HEK293 (cell line): ENCODE data around the gene RASSF8.

Experiments
- CTCF ChIA-PET: fragments of 350-600 bp; formaldehyde crosslinking; extraction: SDS; loops from one replicate; lab custom pipeline; 2021; ENCODE audit warnings: antibody characterized with exemption; lab: Yijun Ruan, JAX
- POLR2A ChIA-PET: fragments of 300-600 bp; formaldehyde crosslinking; extraction: SDS; loops from one replicate; lab custom pipeline; 2020; ENCODE audit warnings: antibody characterized with exemption, inconsistent platforms; lab: Yijun Ruan, JAX
- H3K27ac ChIP-seq: fragments of 200-500 bp; sonication (Bioruptor generic); 2 replicates; pipeline ENCODE4 v1.5.1; 2014; ENCODE audit warnings: low read depth, low read length, control low read depth, inconsistent platforms; ENCODE audit errors: extremely low read depth
- H3K36me3 ChIP-seq, 2 experiments: fragments of 200-500 bp in 1 of 2; sonication (Bioruptor generic) in 1 of 2; 1 replicate in 1 of 2; 2 replicates in 1 of 2; pipeline ENCODE4 v1.5.1; 2014 to 2017; ENCODE audit warnings: inconsistent platforms in 2 of 2, low read length in 2 of 2; ENCODE audit not compliant: control insufficient read depth in 2 of 2, insufficient read depth in 1 of 2
- H3K4me1 ChIP-seq: fragments of 200-500 bp; sonication (Bioruptor generic); 2 replicates; pipeline ENCODE4 v1.5.1; 2014; ENCODE audit warnings: mild to moderate bottlenecking, low read length, inconsistent platforms; ENCODE audit not compliant: control insufficient read depth, insufficient read depth
- H3K4me3 ChIP-seq: 2 replicates; pipeline ENCODE4 v1.5.1; 2011; ENCODE audit warnings: low read depth, mild to moderate bottlenecking, control low read depth, low read length, moderate library complexity
- H3K9me3 ChIP-seq: fragments of 200-500 bp; sonication (Bioruptor generic); 2 replicates; pipeline ENCODE4 v1.5.1; 2014; ENCODE audit warnings: low read depth, low read length, inconsistent platforms; ENCODE audit not compliant: control insufficient read depth, insufficient read depth
- HOXC10 ChIP-seq: sonication (generic); formaldehyde crosslinking; IDR thresholded peaks from 2 replicates; pipeline ENCODE4 v1.8.1; 2023; ENCODE audit warnings: mild to moderate bottlenecking, missing genetic modification reagents
- KLF8 ChIP-seq: fragments of 450-650 bp; formaldehyde crosslinking; IDR thresholded peaks from 2 replicates; pipeline ENCODE4 v1.5.1; 2016; ENCODE audit warnings: missing biosample characterization, missing genetic modification characterization
- PRDM1 ChIP-seq: fragments of 450-650 bp; formaldehyde crosslinking; IDR thresholded peaks from 2 replicates; pipeline ENCODE4; 2016; ENCODE audit warnings: missing biosample characterization, missing genetic modification characterization
- SETDB1 ChIP-seq: IDR thresholded peaks from one replicate; pipeline ENCODE4 v1.6.1; 2017; ENCODE audit warnings: mild to moderate bottlenecking, low read length, moderate library complexity, mixed read lengths; ENCODE audit not compliant: insufficient read length
- YY2 ChIP-seq: fragments of 450-650 bp; formaldehyde crosslinking; IDR thresholded peaks from 2 replicates; pipeline ENCODE4 v1.5.1; 2016; ENCODE audit warnings: missing biosample characterization, missing genetic modification characterization
- ZBTB21 ChIP-seq: fragments of 450-650 bp; formaldehyde crosslinking; IDR thresholded peaks from 2 replicates; pipeline ENCODE4 v1.5.1; 2017; ENCODE audit warnings: missing biosample characterization, missing genetic modification characterization
- ZBTB7A ChIP-seq: fragments of 450-650 bp; formaldehyde crosslinking; IDR thresholded peaks from 2 replicates; pipeline ENCODE4 v1.5.1; 2016; ENCODE audit warnings: low read depth, missing biosample characterization, missing genetic modification characterization
- ZFP41 ChIP-seq: fragments of 450-650 bp; formaldehyde crosslinking; IDR thresholded peaks from 2 replicates; pipeline ENCODE4 v1.5.1; 2016; ENCODE audit warnings: missing biosample characterization, missing genetic modification characterization, borderline replicate concordance
- ZNF121 ChIP-seq: fragments of 450-650 bp; formaldehyde crosslinking; IDR thresholded peaks from 2 replicates; pipeline ENCODE4 v1.5.1; 2016; ENCODE audit warnings: missing biosample characterization, missing genetic modification characterization
- ZNF133 ChIP-seq: fragments of 450-650 bp; formaldehyde crosslinking; IDR thresholded peaks from 2 replicates; pipeline ENCODE4 v1.5.1; 2016; ENCODE audit warnings: missing biosample characterization, missing genetic modification characterization
- ZNF16 ChIP-seq: fragments of 450-650 bp; formaldehyde crosslinking; IDR thresholded peaks from 2 replicates; pipeline ENCODE4 v1.5.1; 2016; ENCODE audit warnings: low read depth, missing biosample characterization, missing genetic modification characterization
- ZNF19 ChIP-seq: fragments of 450-650 bp; formaldehyde crosslinking; IDR thresholded peaks from 2 replicates; pipeline ENCODE4; 2016; ENCODE audit warnings: missing biosample characterization, missing genetic modification characterization, low read depth
- ZNF223 ChIP-seq: fragments of 450-650 bp; formaldehyde crosslinking; IDR thresholded peaks from 2 replicates; pipeline ENCODE4 v1.5.1; 2016; ENCODE audit warnings: missing biosample characterization, missing genetic modification characterization
- ZNF37A ChIP-seq: fragments of 450-650 bp; IDR thresholded peaks from 2 replicates; pipeline ENCODE4 v1.5.1; 2018; ENCODE audit warnings: missing biosample characterization, missing genetic modification characterization
- ZNF501 ChIP-seq: fragments of 450-650 bp; formaldehyde crosslinking; IDR thresholded peaks from 2 replicates; pipeline ENCODE4 v1.5.1; 2016; ENCODE audit warnings: missing biosample characterization, missing genetic modification characterization
- ZNF521 ChIP-seq: fragments of 450-650 bp; formaldehyde crosslinking; IDR thresholded peaks from 2 replicates; pipeline ENCODE4 v1.5.1; 2017; ENCODE audit warnings: missing biosample characterization, mild to moderate bottlenecking, missing genetic modification characterization
- ZNF544 ChIP-seq: fragments of 450-650 bp; formaldehyde crosslinking; IDR thresholded peaks from 2 replicates; pipeline ENCODE4 v1.5.0; 2017; ENCODE audit warnings: missing biosample characterization, missing genetic modification characterization
- ZNF664 ChIP-seq: fragments of 450-650 bp; formaldehyde crosslinking; IDR thresholded peaks from 2 replicates; pipeline ENCODE4 v1.5.1; 2016; ENCODE audit warnings: missing biosample characterization, missing genetic modification characterization
- ZNF837 ChIP-seq: fragments of 450-650 bp; formaldehyde crosslinking; IDR thresholded peaks from 2 replicates; pipeline ENCODE4 v1.5.1; 2016; ENCODE audit warnings: missing biosample characterization, missing genetic modification characterization
- ZNF843 ChIP-seq: fragments of 450-650 bp; formaldehyde crosslinking; IDR thresholded peaks from 2 replicates; pipeline ENCODE4 v1.5.1; 2016; ENCODE audit warnings: missing biosample characterization, missing genetic modification characterization
- TF ChIP-seq, protein P1 (sequence below): fragments of 450-650 bp; formaldehyde crosslinking; IDR thresholded peaks from 2 replicates; pipeline ENCODE4 v1.5.1; 2016; ENCODE audit warnings: missing biosample characterization, missing genetic modification characterization
- TF ChIP-seq, protein P2 (sequence below): IDR thresholded peaks from 2 replicates; pipeline ENCODE4 v1.6.1; 2011; ENCODE audit warnings: mild to moderate bottlenecking, low read depth, low read length, borderline replicate concordance
- TF ChIP-seq, protein P3 (sequence below): fragments of 450-650 bp; formaldehyde crosslinking; IDR thresholded peaks from 2 replicates; pipeline ENCODE4 v1.5.1; 2017; ENCODE audit warnings: missing biosample characterization, missing genetic modification characterization
- TF ChIP-seq, protein P4 (sequence below): fragments of 450-650 bp; formaldehyde crosslinking; IDR thresholded peaks from 2 replicates; pipeline ENCODE4 v1.5.1; 2017; ENCODE audit warnings: missing biosample characterization, missing genetic modification characterization

Gene RASSF8

DNA sequence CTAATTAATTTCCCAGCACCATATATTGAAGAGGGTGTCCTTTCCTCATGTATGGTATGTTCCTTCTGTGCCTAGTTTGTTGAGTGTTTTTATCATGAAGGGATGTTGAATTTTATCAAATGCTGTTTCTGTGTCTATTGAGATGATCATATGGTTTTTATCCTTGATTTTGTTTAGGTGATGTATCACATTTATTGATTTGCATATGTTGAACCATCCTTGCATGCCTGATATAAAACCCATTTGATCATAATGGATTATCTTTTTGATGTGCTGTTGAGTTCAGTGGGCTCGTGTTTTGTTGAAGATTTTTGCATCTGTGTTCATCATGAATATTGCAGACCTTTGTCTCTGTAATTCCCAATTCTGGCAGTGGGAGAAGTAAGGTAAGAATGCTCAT, 44.6 kb downstream of the RASSF8 start:
- no peaks in the 10 kb centered on the region for H3K9me3 ChIP-seq
- peaks cover 0 to 5% of the 10 kb centered on the region in 2 experiments; a peak in 1 of 3 replicates for H3K36me3 ChIP-seq
- no peak overlapping the region for H3K27ac ChIP-seq
- peaks cover 5% of the 10 kb centered on the region; the same call in 1 of the 2 replicates for H3K4me1 ChIP-seq
- POLR2A ChIA-PET, result no interaction called here
- TF ChIP-seq ZBTB21 (tag by site-specific recombination) (no peak), ZNF664 (tag by site-specific recombination) (0 out of 2 replicates have a peak, but pooled peaks have one; percentile 16), SETDB1 (peak; percentile 57)
- H3K4me3 ChIP-seq, result no peak overlapping the region
- CTCF ChIA-PET, result interaction anchor here (0.6 to 1.1 kb wide), 2 partner anchors 14 to 69 kb away, joined by 3 to 4 read pairs; no protein-coding TSS in a partner anchor

DNA sequence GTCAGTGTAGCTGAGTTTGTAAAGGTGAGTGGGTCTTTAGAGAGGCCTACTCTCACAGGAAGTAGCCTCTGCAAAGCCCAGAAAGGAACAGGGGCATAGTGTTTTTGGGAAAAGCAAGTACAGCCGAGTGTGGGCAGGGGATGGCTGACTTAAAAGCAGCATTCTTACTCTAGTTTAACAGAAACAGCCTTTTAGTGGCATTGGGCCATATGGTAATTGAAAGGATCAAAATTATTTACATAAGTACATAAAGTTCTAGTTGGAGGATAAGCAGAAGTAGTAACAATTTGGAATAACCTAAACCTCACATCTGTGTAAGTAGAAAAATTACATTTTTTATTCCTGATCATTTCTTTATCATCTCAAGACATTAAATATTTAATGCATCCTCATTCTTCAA, 49.1 kb downstream of the RASSF8 start:
- H3K4me3 ChIP-seq, result no peak overlapping the region
- TF ChIP-seq ZNF37A (tag by site-specific recombination) (no peak), ZNF501 (tag by site-specific recombination) (no peak), HOXC10 (CRISPR knock-in tag) (no peak), YY2 (no peak), ZNF16 (tag by site-specific recombination) (no peak), KLF8 (tag by site-specific recombination) (no peak), ZNF843 (tag by site-specific recombination) (no peak), ZFP41 (tag by site-specific recombination) (no peak), ZNF133 (tag by site-specific recombination) (no peak), ZNF121 (tag by site-specific recombination) (no peak), ZNF19 (tag by site-specific recombination) (no peak), ZNF521 (tag by site-specific recombination) (no peak), ZBTB7A (tag by site-specific recombination) (no peak), ZNF837 (tag by site-specific recombination) (no peak)
- TF ChIP-seq, protein P1, sequence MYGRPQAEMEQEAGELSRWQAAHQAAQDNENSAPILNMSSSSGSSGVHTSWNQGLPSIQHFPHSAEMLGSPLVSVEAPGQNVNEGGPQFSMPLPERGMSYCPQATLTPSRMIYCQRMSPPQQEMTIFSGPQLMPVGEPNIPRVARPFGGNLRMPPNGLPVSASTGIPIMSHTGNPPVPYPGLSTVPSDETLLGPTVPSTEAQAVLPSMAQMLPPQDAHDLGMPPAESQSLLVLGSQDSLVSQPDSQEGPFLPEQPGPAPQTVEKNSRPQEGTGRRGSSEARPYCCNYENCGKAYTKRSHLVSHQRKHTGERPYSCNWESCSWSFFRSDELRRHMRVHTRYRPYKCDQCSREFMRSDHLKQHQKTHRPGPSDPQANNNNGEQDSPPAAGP, result no peak
- TF ChIP-seq, protein P2, sequence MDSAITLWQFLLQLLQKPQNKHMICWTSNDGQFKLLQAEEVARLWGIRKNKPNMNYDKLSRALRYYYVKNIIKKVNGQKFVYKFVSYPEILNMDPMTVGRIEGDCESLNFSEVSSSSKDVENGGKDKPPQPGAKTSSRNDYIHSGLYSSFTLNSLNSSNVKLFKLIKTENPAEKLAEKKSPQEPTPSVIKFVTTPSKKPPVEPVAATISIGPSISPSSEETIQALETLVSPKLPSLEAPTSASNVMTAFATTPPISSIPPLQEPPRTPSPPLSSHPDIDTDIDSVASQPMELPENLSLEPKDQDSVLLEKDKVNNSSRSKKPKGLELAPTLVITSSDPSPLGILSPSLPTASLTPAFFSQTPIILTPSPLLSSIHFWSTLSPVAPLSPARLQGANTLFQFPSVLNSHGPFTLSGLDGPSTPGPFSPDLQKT, result no peak
- TF ChIP-seq, protein P3, sequence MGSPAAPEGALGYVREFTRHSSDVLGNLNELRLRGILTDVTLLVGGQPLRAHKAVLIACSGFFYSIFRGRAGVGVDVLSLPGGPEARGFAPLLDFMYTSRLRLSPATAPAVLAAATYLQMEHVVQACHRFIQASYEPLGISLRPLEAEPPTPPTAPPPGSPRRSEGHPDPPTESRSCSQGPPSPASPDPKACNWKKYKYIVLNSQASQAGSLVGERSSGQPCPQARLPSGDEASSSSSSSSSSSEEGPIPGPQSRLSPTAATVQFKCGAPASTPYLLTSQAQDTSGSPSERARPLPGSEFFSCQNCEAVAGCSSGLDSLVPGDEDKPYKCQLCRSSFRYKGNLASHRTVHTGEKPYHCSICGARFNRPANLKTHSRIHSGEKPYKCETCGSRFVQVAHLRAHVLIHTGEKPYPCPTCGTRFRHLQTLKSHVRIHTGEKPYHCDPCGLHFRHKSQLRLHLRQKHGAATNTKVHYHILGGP (tag by site-specific recombination), result no peak
- no peaks in the 10 kb centered on the region for H3K9me3 ChIP-seq
- H3K36me3 ChIP-seq, result no peaks in the 10 kb centered on the region
- POLR2A ChIA-PET, result no interaction called here
- H3K27ac ChIP-seq, result no peak overlapping the region
- H3K4me1 ChIP-seq, result peaks cover 13% of the 10 kb centered on the region
- CTCF ChIA-PET, result no interaction called here

DNA sequence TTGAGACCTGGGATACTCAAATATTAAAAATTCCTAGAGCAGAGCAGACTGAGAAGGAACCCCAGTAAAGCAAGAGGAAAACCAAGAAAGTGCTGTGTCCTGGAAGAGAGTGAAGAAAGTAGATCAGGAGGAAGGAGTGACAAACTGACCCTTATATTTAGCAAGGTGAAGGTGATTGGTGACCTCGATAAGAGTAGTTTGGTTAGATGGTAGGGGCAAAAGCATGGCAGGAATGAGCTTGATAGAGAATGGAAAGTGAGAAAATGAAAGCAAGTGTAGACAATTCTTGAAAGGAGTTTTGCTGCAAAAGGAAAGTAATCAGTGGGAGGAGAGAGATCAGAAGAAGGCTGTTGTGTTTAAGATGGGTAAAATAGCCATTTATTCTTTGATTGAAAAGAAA, 51.1 kb downstream of the RASSF8 start:
- H3K4me3 ChIP-seq, result no peak overlapping the region
- no peaks in the 10 kb centered on the region for H3K36me3 ChIP-seq
- TF ChIP-seq, protein P4, sequence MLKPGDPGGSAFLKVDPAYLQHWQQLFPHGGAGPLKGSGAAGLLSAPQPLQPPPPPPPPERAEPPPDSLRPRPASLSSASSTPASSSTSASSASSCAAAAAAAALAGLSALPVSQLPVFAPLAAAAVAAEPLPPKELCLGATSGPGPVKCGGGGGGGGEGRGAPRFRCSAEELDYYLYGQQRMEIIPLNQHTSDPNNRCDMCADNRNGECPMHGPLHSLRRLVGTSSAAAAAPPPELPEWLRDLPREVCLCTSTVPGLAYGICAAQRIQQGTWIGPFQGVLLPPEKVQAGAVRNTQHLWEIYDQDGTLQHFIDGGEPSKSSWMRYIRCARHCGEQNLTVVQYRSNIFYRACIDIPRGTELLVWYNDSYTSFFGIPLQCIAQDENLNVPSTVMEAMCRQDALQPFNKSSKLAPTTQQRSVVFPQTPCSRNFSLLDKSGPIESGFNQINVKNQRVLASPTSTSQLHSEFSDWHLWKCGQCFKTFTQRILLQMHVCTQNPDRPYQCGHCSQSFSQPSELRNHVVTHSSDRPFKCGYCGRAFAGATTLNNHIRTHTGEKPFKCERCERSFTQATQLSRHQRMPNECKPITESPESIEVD (tag by site-specific recombination), result no peak
- TF ChIP-seq PRDM1 (tag by site-specific recombination) (peak; percentile 99), ZNF37A (tag by site-specific recombination) (no peak), ZNF223 (tag by site-specific recombination) (no peak), ZNF544 (no peak)
- H3K4me1 ChIP-seq, result peaks cover 13% of the 10 kb centered on the region
- POLR2A ChIA-PET, result no interaction called here
- CTCF ChIA-PET, result interaction anchor here (0.7 kb wide), 1 partner anchor 30 kb away, joined by 3 read pairs; no protein-coding TSS in a partner anchor
- no peak overlapping the region for H3K27ac ChIP-seq
- no peaks in the 10 kb centered on the region for H3K9me3 ChIP-seq
